Measurements from ENCODE around the gene PLSCR4. TPM values are rescaled to one million over a fixed set of nuclear protein-coding genes. Genes with fewer than 3 reads are reported as not detected.

PLSCR4 gene
- total RNA-seq, 1 donor from 2014 or later: 1.1 TPM

- Histone ChIP-seq H3K79me2 (ENCODE audit: insufficient read depth, low read length) (no peaks in the 10 kb centered on the region), H3K4me3 (ENCODE audit: insufficient read depth, low read depth, low read length) (no peak overlapping the region), H3K9me3 (ENCODE audit: insufficient read depth, low read depth, low read length) (no peaks in the 10 kb centered on the region), H4K20me1 (ENCODE audit: insufficient read depth, low read length) (no peaks in the 10 kb centered on the region), H2AFZ (ENCODE audit: low read depth, low read length) (no peak overlapping the region), H3K27ac (ENCODE audit: low read depth, low read length) (no peak overlapping the region), H3K9ac (ENCODE audit: low read length) (no peak overlapping the region), H3K4me2 (ENCODE audit: low read length) (no peak overlapping the region), H3K4me1 (ENCODE audit: insufficient read depth, low read length) (no peaks in the 10 kb centered on the region), H3K36me3 (ENCODE audit: insufficient read depth, low read length) (no peaks in the 10 kb centered on the region), H3K27me3 (ENCODE audit: insufficient read depth, low read length) (no peaks in the 10 kb centered on the region)
- Mint-ChIP-seq H3K27me3 (ENCODE audit: low read depth, unreplicated experiment) (no peaks in the 10 kb centered on the region), H3K4me1 (ENCODE audit: low read depth, unreplicated experiment) (no peaks in the 10 kb centered on the region), H3K27ac (ENCODE audit: unreplicated experiment) (no peak overlapping the region), H3K4me3 (ENCODE audit: unreplicated experiment) (no peak overlapping the region), H3K36me3 (ENCODE audit: low read depth, unreplicated experiment) (no peaks in the 10 kb centered on the region), H3K9me3 (ENCODE audit: unreplicated experiment) (no peaks in the 10 kb centered on the region)
- DNase-seq (ENCODE audit: low read depth): no peak
- FAIRE-seq: no peak
- no peak for TF ChIP-seq EZH2 (IDR thresholded peaks at IDR 0.05; ENCODE audit: insufficient read depth, low read length)
- TF ChIP-seq CTCF (IDR thresholded peaks at IDR 0.05; ENCODE audit: insufficient read depth, low read depth, low read length): no peak
Observed at GRCh38 chr3:146195030-146195429, 55.9 kb downstream of the PLSCR4 start.

GRCh38 chr3:146191051-146191450 lies 59.9 kb downstream of the PLSCR4 start:
- Histone ChIP-seq H2AFZ (ENCODE audit: low read depth, low read length) (no peak overlapping the region), H3K4me3 (ENCODE audit: insufficient read depth, low read depth, low read length) (no peak overlapping the region), H3K27ac (ENCODE audit: low read depth, low read length) (no peak overlapping the region), H3K4me1 (ENCODE audit: insufficient read depth, low read length) (no peaks in the 10 kb centered on the region), H3K9ac (ENCODE audit: low read length) (no peak overlapping the region), H3K27me3 (ENCODE audit: insufficient read depth, low read length) (no peaks in the 10 kb centered on the region), H3K79me2 (ENCODE audit: insufficient read depth, low read length) (no peaks in the 10 kb centered on the region), H3K4me2 (ENCODE audit: low read length) (no peak overlapping the region), H3K36me3 (ENCODE audit: insufficient read depth, low read length) (no peaks in the 10 kb centered on the region), H4K20me1 (ENCODE audit: insufficient read depth, low read length) (no peaks in the 10 kb centered on the region), H3K9me3 (ENCODE audit: insufficient read depth, low read depth, low read length) (no peaks in the 10 kb centered on the region)
- no peak for DNase-seq (ENCODE audit: low read depth)
- no peak overlapping the region for H3K4me3 Mint-ChIP-seq (ENCODE audit: unreplicated experiment)
- no peaks in the 10 kb centered on the region for H3K4me1 Mint-ChIP-seq (ENCODE audit: low read depth, unreplicated experiment)
- FAIRE-seq: no peak
- no peaks in the 10 kb centered on the region for H3K9me3 Mint-ChIP-seq (ENCODE audit: unreplicated experiment)
- TF ChIP-seq EZH2 (IDR thresholded peaks at IDR 0.05; ENCODE audit: insufficient read depth, low read length): no peak
- TF ChIP-seq CTCF (IDR thresholded peaks at IDR 0.05; ENCODE audit: insufficient read depth, low read depth, low read length): no peak
- no peaks in the 10 kb centered on the region for H3K36me3 Mint-ChIP-seq (ENCODE audit: low read depth, unreplicated experiment)
- H3K27me3 Mint-ChIP-seq (ENCODE audit: low read depth, unreplicated experiment): no peaks in the 10 kb centered on the region
- no peak overlapping the region for H3K27ac Mint-ChIP-seq (ENCODE audit: unreplicated experiment)

- H3K4me1 Mint-ChIP-seq (ENCODE audit: low read depth, unreplicated experiment): peaks cover 1% of the 10 kb centered on the region
- no peak for TF ChIP-seq EZH2 (IDR thresholded peaks at IDR 0.05; ENCODE audit: insufficient read depth, low read length)
- TF ChIP-seq CTCF (IDR thresholded peaks at IDR 0.05; ENCODE audit: insufficient read depth, low read depth, low read length): peak; percentile 85
- Histone ChIP-seq H3K27ac (ENCODE audit: low read depth, low read length) (no peak overlapping the region), H3K36me3 (ENCODE audit: insufficient read depth, low read length) (no peaks in the 10 kb centered on the region), H3K79me2 (ENCODE audit: insufficient read depth, low read length) (no peaks in the 10 kb centered on the region), H4K20me1 (ENCODE audit: insufficient read depth, low read length) (no peaks in the 10 kb centered on the region), H3K4me2 (ENCODE audit: low read length) (no peak overlapping the region), H3K9ac (ENCODE audit: low read length) (no peak overlapping the region), H3K4me3 (ENCODE audit: insufficient read depth, low read depth, low read length) (no peak overlapping the region), H3K4me1 (ENCODE audit: insufficient read depth, low read length) (peaks cover 2% of the 10 kb centered on the region), H3K27me3 (ENCODE audit: insufficient read depth, low read length) (no peaks in the 10 kb centered on the region), H2AFZ (ENCODE audit: low read depth, low read length) (no peak overlapping the region), H3K9me3 (ENCODE audit: insufficient read depth, low read depth, low read length) (no peaks in the 10 kb centered on the region)
- H3K4me3 Mint-ChIP-seq (ENCODE audit: unreplicated experiment): no peak overlapping the region
- H3K27ac Mint-ChIP-seq (ENCODE audit: unreplicated experiment): no peak overlapping the region
- no peaks in the 10 kb centered on the region for H3K36me3 Mint-ChIP-seq (ENCODE audit: low read depth, unreplicated experiment)
- peak; percentile 88 for FAIRE-seq
- no peaks in the 10 kb centered on the region for H3K27me3 Mint-ChIP-seq (ENCODE audit: low read depth, unreplicated experiment)
- no peak for DNase-seq (ENCODE audit: low read depth)
- H3K9me3 Mint-ChIP-seq (ENCODE audit: unreplicated experiment): no peaks in the 10 kb centered on the region
Observed at GRCh38 chr3:146189519-146190173, 61.3 kb downstream of the PLSCR4 start.

Data from astrocyte (in vitro differentiated cells and primary cell).